Measurements from ENCODE around the gene PCCA. TPM values are rescaled to one million over a fixed set of nuclear protein-coding genes. Genes with fewer than 3 reads are reported as not detected.
"Not testable (repeated sequence)": the region's sequence is repeated elsewhere in the genome, so short reads cannot be mapped to it uniquely, and the experiment has no call there.

The PCCA gene
- polyA plus RNA-seq, 1 experiment = 3.0 TPM

GRCh38 chr13:100212904-100213553, 124.1 kb downstream of the PCCA start:
- H3K36me3 ChIP-seq (ENCODE audit: control insufficient read depth, insufficient read depth, low read length) = no peaks in the 10 kb centered on the region
- POLR2A ChIA-PET = no interaction called here
- no peak overlapping the region for H3K4me3 ChIP-seq (ENCODE audit: low read depth, low read length)
- TF ChIP-seq, protein P1, sequence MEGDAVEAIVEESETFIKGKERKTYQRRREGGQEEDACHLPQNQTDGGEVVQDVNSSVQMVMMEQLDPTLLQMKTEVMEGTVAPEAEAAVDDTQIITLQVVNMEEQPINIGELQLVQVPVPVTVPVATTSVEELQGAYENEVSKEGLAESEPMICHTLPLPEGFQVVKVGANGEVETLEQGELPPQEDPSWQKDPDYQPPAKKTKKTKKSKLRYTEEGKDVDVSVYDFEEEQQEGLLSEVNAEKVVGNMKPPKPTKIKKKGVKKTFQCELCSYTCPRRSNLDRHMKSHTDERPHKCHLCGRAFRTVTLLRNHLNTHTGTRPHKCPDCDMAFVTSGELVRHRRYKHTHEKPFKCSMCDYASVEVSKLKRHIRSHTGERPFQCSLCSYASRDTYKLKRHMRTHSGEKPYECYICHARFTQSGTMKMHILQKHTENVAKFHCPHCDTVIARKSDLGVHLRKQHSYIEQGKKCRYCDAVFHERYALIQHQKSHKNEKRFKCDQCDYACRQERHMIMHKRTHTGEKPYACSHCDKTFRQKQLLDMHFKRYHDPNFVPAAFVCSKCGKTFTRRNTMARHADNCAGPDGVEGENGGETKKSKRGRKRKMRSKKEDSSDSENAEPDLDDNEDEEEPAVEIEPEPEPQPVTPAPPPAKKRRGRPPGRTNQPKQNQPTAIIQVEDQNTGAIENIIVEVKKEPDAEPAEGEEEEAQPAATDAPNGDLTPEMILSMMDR (IDR thresholded peaks at IDR 0.05; ENCODE audit: insufficient read depth, low read depth, low read length) = no peak
- CTCF ChIA-PET = no interaction called here
- H3K27me3 ChIP-seq (ENCODE audit: control insufficient read depth, insufficient read depth, low read length) = no peaks in the 10 kb centered on the region
- DNase-seq (ENCODE audit: low read depth) = no peak

DNA sequence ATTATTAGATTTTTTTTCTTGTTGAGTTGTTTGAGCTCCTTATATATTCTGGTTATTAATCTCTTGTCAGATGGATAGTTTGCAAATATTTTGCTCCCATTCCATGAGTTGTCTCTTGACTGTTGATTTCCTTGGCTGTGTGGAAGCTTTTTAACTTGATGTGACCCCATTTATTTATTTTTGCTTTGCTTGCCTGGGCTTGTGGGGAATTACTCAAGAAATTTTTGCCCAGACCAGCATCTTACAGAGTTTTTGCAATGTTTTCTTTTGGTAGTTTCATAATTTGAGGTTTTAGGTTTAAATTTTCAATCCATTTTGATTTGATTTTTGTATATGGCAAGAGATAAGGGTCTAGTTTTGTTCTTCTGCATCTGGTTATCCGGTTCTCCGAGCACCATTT, 124.7 kb downstream of the PCCA start:
- no peaks in the 10 kb centered on the region for H3K27me3 ChIP-seq (ENCODE audit: control insufficient read depth, insufficient read depth, low read length)
- TF ChIP-seq, protein P1 (IDR thresholded peaks at IDR 0.05; ENCODE audit: insufficient read depth, low read depth, low read length) = no peak
- DNase-seq (ENCODE audit: low read depth) = no peak
- H3K4me3 ChIP-seq (ENCODE audit: low read depth, low read length) = no peak overlapping the region
- no peaks in the 10 kb centered on the region for H3K36me3 ChIP-seq (ENCODE audit: control insufficient read depth, insufficient read depth, low read length)
- POLR2A ChIA-PET = no interaction called here
- CTCF ChIA-PET = no interaction called here

DNA sequence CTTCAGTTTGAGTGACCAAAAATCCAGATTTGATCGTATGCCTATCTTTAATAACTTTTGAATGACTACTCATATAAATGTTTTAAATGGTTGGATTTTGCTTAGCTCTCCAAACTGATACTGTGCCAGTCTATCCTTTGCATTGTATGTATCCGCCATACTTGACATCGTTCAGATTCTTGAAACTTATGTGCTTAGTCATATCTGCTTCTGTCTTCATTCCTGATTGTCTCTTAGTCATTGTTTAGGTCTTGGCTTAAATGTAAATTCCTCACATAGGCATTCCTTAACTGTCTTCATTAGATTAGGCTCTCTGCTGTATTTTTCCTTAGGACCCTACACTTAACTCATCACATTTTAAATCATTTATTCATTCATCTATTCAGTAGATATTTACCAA, 126.0 kb downstream of the PCCA start:
- H3K4me3 ChIP-seq (ENCODE audit: low read depth, low read length) = no peak overlapping the region
- H3K36me3 ChIP-seq (ENCODE audit: control insufficient read depth, insufficient read depth, low read length) = no peaks in the 10 kb centered on the region
- TF ChIP-seq, protein P1 (IDR thresholded peaks at IDR 0.05; ENCODE audit: insufficient read depth, low read depth, low read length) = no peak
- no peak for DNase-seq (ENCODE audit: low read depth)
- no peaks in the 10 kb centered on the region for H3K27me3 ChIP-seq (ENCODE audit: control insufficient read depth, insufficient read depth, low read length)
- ChIA-PET CTCF (no interaction called here), POLR2A (no interaction called here)

DNA sequence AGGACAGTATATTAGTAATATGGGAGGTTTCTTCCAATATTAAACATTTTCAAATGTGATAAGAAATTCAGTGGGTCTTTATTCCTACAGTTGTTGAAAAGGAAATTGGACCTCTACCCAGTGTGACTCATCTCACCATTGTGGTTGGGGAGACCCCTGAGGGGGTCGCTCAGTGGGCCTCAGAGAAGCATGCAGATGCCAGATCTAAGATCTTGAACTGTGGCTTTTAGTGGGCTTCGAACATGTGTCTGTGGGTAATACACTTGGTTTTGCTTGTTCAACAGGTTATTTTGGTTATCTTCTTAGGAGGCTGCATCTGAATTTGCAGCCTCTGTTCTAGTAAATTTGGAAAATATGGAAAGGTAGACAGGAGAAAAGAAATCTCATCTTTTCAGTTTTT, 132.3 kb downstream of the PCCA start:
- H3K36me3 ChIP-seq (ENCODE audit: control insufficient read depth, insufficient read depth, low read length) = no peaks in the 10 kb centered on the region; the same call in 1 of the 2 replicates
- TF ChIP-seq, protein P1 (IDR thresholded peaks at IDR 0.05; ENCODE audit: insufficient read depth, low read depth, low read length) = no peak
- H3K27me3 ChIP-seq (ENCODE audit: control insufficient read depth, insufficient read depth, low read length) = no peaks in the 10 kb centered on the region
- H3K4me3 ChIP-seq (ENCODE audit: low read depth, low read length) = no peak overlapping the region
- ChIA-PET POLR2A (no interaction called here), CTCF (no interaction called here)
- no peak for DNase-seq (ENCODE audit: low read depth)

DNA sequence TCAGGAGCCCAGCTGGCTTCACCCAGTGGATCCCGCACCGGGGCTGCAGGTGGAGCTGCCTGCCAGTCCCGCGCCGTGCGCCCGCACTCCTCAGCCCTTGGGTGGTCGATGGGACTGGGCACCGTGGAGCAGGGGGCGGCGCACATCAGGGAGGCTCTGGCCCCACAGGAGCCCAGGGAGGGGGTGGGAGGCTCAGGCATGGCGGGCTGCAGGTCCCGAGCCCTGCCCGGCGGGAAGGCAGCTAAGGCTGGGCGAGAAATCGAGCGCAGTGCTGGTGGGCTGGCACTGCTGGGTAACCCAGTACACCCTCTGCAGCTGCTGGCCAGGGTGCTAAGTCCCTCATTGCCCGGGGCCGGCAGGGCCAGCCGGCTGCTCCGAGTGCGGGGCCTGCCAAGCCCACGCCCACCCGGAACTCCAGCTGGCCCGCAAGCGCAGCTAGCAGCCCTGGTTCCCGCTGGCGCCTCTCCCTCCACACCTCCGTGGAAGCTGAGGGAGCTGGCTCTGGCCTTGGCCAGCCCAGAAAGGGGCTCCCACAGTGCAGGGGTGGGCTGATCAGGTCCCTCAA, 135.2 kb downstream of the PCCA start:
- H3K36me3 ChIP-seq (ENCODE audit: control insufficient read depth, insufficient read depth, low read length); H3K4me3 ChIP-seq (ENCODE audit: low read depth, low read length); DNase-seq (ENCODE audit: low read depth); H3K27me3 ChIP-seq (ENCODE audit: control insufficient read depth, insufficient read depth, low read length); POLR2A ChIA-PET: not testable (repeated sequence)
- CTCF ChIA-PET = interaction anchor here (1.1 to 2.5 kb wide), 3 partner anchors 11 to 308 kb away, joined by 3 to 9 read pairs (median 3); no protein-coding TSS in a partner anchor

DNA sequence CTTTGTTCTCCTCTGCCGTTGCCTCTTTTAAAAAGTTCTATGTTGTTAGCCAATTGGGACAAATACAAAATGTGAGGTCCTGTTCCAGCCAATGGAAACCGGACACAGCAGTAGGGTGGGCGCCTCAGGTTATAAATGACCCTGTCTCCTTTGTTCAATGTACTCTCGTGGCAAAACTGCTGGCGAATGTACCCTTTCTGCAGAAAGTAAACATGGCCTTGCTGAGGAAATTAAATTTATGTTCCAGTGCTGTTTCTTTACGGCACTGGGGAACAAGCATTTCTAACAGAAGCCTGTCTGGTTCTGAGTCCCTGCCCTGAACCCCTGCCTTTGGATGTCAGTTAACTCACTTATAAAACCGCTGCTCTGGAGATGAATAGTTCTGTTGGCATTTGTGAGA, 140.7 kb downstream of the PCCA start:
- CTCF ChIA-PET = no interaction called here
- no peak overlapping the region for H3K4me3 ChIP-seq (ENCODE audit: low read depth, low read length)
- H3K36me3 ChIP-seq (ENCODE audit: control insufficient read depth, insufficient read depth, low read length) = no peaks in the 10 kb centered on the region; the same call in 1 of the 2 replicates
- TF ChIP-seq, protein P1 (IDR thresholded peaks at IDR 0.05; ENCODE audit: insufficient read depth, low read depth, low read length) = no peak
- H3K27me3 ChIP-seq (ENCODE audit: control insufficient read depth, insufficient read depth, low read length) = no peaks in the 10 kb centered on the region
- POLR2A ChIA-PET = no interaction called here
- no peak for DNase-seq (ENCODE audit: low read depth)
